NB4 (cell line): ENCODE results near the gene HNRNPAB.

Source experiments
- CTCF ChIP-seq: IDR thresholded peaks from one replicate; pipeline ENCODE4 v1.5.1; 2012; ENCODE audit warnings: low read depth, low read length
- MAX ChIP-seq: IDR thresholded peaks from 2 replicates; pipeline ENCODE4 v1.6.1; 2011; ENCODE audit warnings: low read depth, low read length
- POLR2A ChIP-seq: IDR thresholded peaks from 2 replicates; pipeline ENCODE4 v1.6.1; 2011; ENCODE audit warnings: mild to moderate bottlenecking; ENCODE audit not compliant: insufficient read length; ENCODE audit errors: extremely low read depth

DNA sequence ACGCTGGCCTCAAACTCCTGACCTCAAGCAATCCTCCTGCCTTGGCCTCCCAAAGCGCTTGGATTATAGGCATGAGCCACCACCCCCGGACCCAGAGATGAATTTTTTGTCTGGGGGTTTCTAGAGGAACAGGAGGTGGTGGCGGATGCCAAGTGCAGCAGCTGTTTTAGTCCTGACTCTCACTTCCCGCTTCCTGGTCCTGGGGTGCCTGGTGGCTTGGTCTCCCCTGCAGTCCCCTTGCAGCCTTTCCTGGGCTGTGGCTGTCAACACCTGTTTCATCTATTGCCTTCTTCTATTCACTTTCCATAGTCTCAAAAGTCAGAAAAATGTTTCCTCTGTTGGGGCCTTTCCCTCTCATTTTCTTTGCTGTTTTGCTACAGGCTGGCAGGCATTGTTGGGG lies 44.2 kb upstream of the HNRNPAB start:
- TF ChIP-seq CTCF (no peak), POLR2A (no peak), MAX (no peak)
